IMR-90 (cell line): ENCODE measurements around the gene ANXA8. TPM values are rescaled to one million over a fixed set of nuclear protein-coding genes. Genes with fewer than 3 reads are reported as not detected.
"Not testable (repeated sequence)": the region's sequence is repeated elsewhere in the genome, so short reads cannot be mapped to it uniquely, and the experiment has no call there.

Experiments
- ATAC-seq: fragments of 200-7000 bp; cut with Tn5 transposase; 2 replicates; pipeline ENCODE4 v1.9.1; 2020; ENCODE audit warnings: low read depth, mild to moderate bottlenecking, moderate library complexity
- BruUV-seq: library from RNA; stranded (reverse); fragments of 400-500 nt; replicated peaks from 2 replicates; lab custom pipeline; 2021; lab: Mats Ljungman, UMichigan
- CTCF ChIA-PET: fragments of 300-600 bp; formaldehyde crosslinking; extraction: SDS; loops from one replicate; lab custom pipeline; 2021; ENCODE audit warnings: antibody characterized with exemption; lab: Yijun Ruan, JAX
- POLR2A ChIA-PET: fragments of 300-600 bp; sonication (Branson Sonifier 250); formaldehyde crosslinking; loops from one replicate; lab custom pipeline; 2022; ENCODE audit warnings: antibody characterized with exemption; ENCODE audit not compliant: unreplicated experiment; lab: Charles Lee
- DNase-seq: peaks from one replicate; pipeline ENCODE4 v3.0.0; 2013
- H2AFZ ChIP-seq: replicated peaks from 2 replicates; pipeline ENCODE3; 2013; ENCODE audit warnings: low read length, mild to moderate bottlenecking; ENCODE audit not compliant: poor library complexity
- H2AK5ac ChIP-seq: 2 replicates; pipeline ENCODE4 v1.6.1; 2013; ENCODE audit warnings: low read depth, low read length, inconsistent platforms
- H2AK9ac ChIP-seq: replicated peaks from 2 replicates; pipeline ENCODE3; 2013; ENCODE audit warnings: mild to moderate bottlenecking, low read depth, low read length, moderate library complexity; ENCODE audit not compliant: poor library complexity
- H2BK120ac ChIP-seq: 2 replicates; pipeline ENCODE4 v1.6.1; 2013; ENCODE audit warnings: low read depth, low read length, inconsistent platforms
- H2BK15ac ChIP-seq: 3 replicates; pipeline ENCODE4 v1.6.1; 2013; ENCODE audit warnings: low read depth, low read length, inconsistent platforms
- H2BK20ac ChIP-seq: 2 replicates; pipeline ENCODE4 v1.6.1; 2013; ENCODE audit warnings: low read depth, mild to moderate bottlenecking, inconsistent platforms, low read length, moderate library complexity
- H2BK5ac ChIP-seq: 2 replicates; pipeline ENCODE4 v1.6.1; 2013; ENCODE audit warnings: mild to moderate bottlenecking, low read depth, low read length, inconsistent platforms; ENCODE audit not compliant: poor library complexity, severe bottlenecking
- H3K14ac ChIP-seq: replicated peaks from 2 replicates; pipeline ENCODE4 v1.6.1; 2013; ENCODE audit warnings: low read depth, low read length, inconsistent platforms
- H3K18ac ChIP-seq: 2 replicates; pipeline ENCODE4 v1.6.1; 2013; ENCODE audit warnings: low read depth, low read length, control low read depth
- H3K23ac ChIP-seq: 2 replicates; pipeline ENCODE4 v1.6.1; 2013; ENCODE audit warnings: low read depth, low read length, inconsistent platforms
- H3K27ac ChIP-seq: 2 replicates; pipeline ENCODE4 v1.5.1; 2013; ENCODE audit warnings: mild to moderate bottlenecking, control low read depth, low read length; ENCODE audit not compliant: insufficient read depth
- H3K27me3 ChIP-seq: 2 replicates; pipeline ENCODE4 v1.6.1; 2013; ENCODE audit warnings: low read length; ENCODE audit not compliant: control insufficient read depth, insufficient read depth
- H3K36me3 ChIP-seq: 2 replicates; pipeline ENCODE4 v1.6.1; 2013; ENCODE audit warnings: low read length, mixed read lengths; ENCODE audit not compliant: control insufficient read depth, insufficient read depth
- H3K4ac ChIP-seq: 2 replicates; pipeline ENCODE4 v1.6.1; 2013; ENCODE audit warnings: low read depth, low read length, inconsistent platforms
- H3K4me1 ChIP-seq: 2 replicates; pipeline ENCODE4 v1.6.1; 2013; ENCODE audit warnings: low read length, mixed read lengths; ENCODE audit not compliant: control insufficient read depth, insufficient read depth
- H3K4me2 ChIP-seq: 2 replicates; pipeline ENCODE4 v1.6.1; 2013; ENCODE audit warnings: low read depth, mild to moderate bottlenecking, control low read depth, low read length, moderate library complexity
- H3K4me3 ChIP-seq: 2 replicates; pipeline ENCODE4 v1.5.1; 2013; ENCODE audit warnings: low read depth, mild to moderate bottlenecking, control low read depth, low read length, moderate library complexity; ENCODE audit not compliant: insufficient read depth
- H3K56ac ChIP-seq: 2 replicates; pipeline ENCODE4 v1.6.1; 2013; ENCODE audit warnings: low read length, inconsistent platforms; ENCODE audit not compliant: insufficient read depth; ENCODE audit errors: extremely low read depth
- H3K79me1 ChIP-seq, 2 experiments: 2 replicates each; pipeline ENCODE4 v1.6.1; 2013; ENCODE audit warnings: low read length in 2 of 2, inconsistent platforms in 1 of 2, low read depth in 1 of 2
- H3K9ac ChIP-seq: 2 replicates; pipeline ENCODE4 v1.6.1; 2013; ENCODE audit warnings: low read depth, low read length, control low read depth
- H3K9me1 ChIP-seq: 2 replicates; pipeline ENCODE4 v1.6.1; 2013; ENCODE audit warnings: low read length, inconsistent platforms; ENCODE audit not compliant: insufficient read depth
- H3K9me3 ChIP-seq: 2 replicates; pipeline ENCODE4 v1.6.1; 2013; ENCODE audit warnings: low read length; ENCODE audit not compliant: control insufficient read depth, insufficient read depth
- H4K20me1 ChIP-seq: 2 replicates; pipeline ENCODE4 v1.6.1; 2013; ENCODE audit warnings: low read length, inconsistent platforms; ENCODE audit not compliant: insufficient read depth
- H4K5ac ChIP-seq: 2 replicates; pipeline ENCODE4 v1.6.1; 2013; ENCODE audit warnings: mild to moderate bottlenecking, low read depth, low read length, control low read depth
- H4K8ac ChIP-seq, 2 experiments: 2 replicates each; pipeline ENCODE4 v1.6.1; 2013; ENCODE audit warnings: low read depth in 2 of 2, low read length in 2 of 2, control low read depth in 1 of 2, inconsistent platforms in 1 of 2
- H4K91ac ChIP-seq: 2 replicates; pipeline ENCODE4 v1.6.1; 2013; ENCODE audit warnings: low read depth, low read length, inconsistent platforms; ENCODE audit not compliant: insufficient read depth
- WGBS, 2 experiments: methylation state at CpG; one replicate each; pipeline versions ENCODE4 v1.1.5 to v1.1.7; 2013; ENCODE audit warnings: missing lambda C conversion rate in 2 of 2; ENCODE audit not compliant: insufficient read length in 1 of 2; ENCODE audit errors: extremely low coverage in 2 of 2; 5-methylcytosine and 5-hydroxymethylcytosine counted together
- dilution Hi-C: fragments of 300-500 bp; cut with HindIII; formaldehyde crosslinking; loops from one replicate; pipeline ENCODE4 v1.14.3; 2018; ENCODE audit warnings: low sequenced_read_pairs; ENCODE audit not compliant: unreplicated experiment
- in situ Hi-C: fragments of 300-500 bp; cut with MboI; formaldehyde crosslinking; loops from 3 replicates; pipeline ENCODE4 v1.14.3; 2019; ENCODE audit warnings: low sequenced_read_pairs, inconsistent platforms, mixed read lengths
- intact Hi-C: fragments of 100-400 bp; cut with micrococcal nuclease; formaldehyde crosslinking; loops from 2 replicates; pipeline ENCODE4 v1.10.0; 2022
- polyA plus RNA-seq, 3 experiments: library from polyadenylated mRNA; depleted of rRNA; stranded (reverse); fragments of >200 nt; gene quantifications; 2 replicates each; pipeline ENCODE4 v1.2.3, GENCODE V29; 2012; ENCODE audit warnings: low replicate concordance in 1 of 3
- total RNA-seq: library from RNA; depleted of rRNA; stranded (reverse); fragments of >200 nt; gene quantifications from 2 replicates; pipeline ENCODE4 v1.2.3, GENCODE V29; 2012

Gene ANXA8
- total and polyA plus RNA-seq, 2 of the 4 experiments (the other 2 are of a cell fraction), result 0.90 to 1.1 TPM

- Histone ChIP-seq H2BK15ac (peak overlapping the region; percentile 74; the same call in 1 of the 3 replicates), H4K5ac (peak overlapping the region; percentile 92; the same call in 1 of the 2 replicates), H2BK20ac (peak overlapping the region; percentile 82; the same call in 1 of the 2 replicates), H4K91ac (peak overlapping the region; percentile 86; the same call in 1 of the 2 replicates), H2BK5ac (peak overlapping the region; percentile 81), H3K4ac (peak overlapping the region; percentile 81), H3K27ac (peak overlapping the region; percentile 81), H4K8ac (peak overlapping the region; percentile 60 to 95; a peak in 1 of 4 replicates), H2BK120ac (peak overlapping the region; percentile 84; the same call in 1 of the 2 replicates), H2AK5ac (peak overlapping the region; percentile 91)
- DNase-seq, H3K9me3 ChIP-seq, BruUV-seq, dilution Hi-C loops, POLR2A ChIA-PET, H3K4me3 ChIP-seq, H2AFZ ChIP-seq, CTCF ChIA-PET, H3K79me1 ChIP-seq, H3K14ac ChIP-seq, H2AK9ac ChIP-seq, H3K4me2 ChIP-seq, H3K18ac ChIP-seq, H3K36me3 ChIP-seq, intact Hi-C loops, H3K9ac ChIP-seq, H3K9me1 ChIP-seq, in situ Hi-C loops, H3K23ac ChIP-seq, H4K20me1 ChIP-seq, H3K27me3 ChIP-seq, H3K56ac ChIP-seq, H3K4me1 ChIP-seq: not testable (repeated sequence)
- ATAC-seq, result peak; percentile 83
- no CpG with 5 or more reads among the region's 9 CpGs for WGBS, 2 experiments
These were observed 21.1 kb downstream of the ANXA8 start for GRCh38 chr10:47462577-47463358.
